ENCODE results near the gene TACC2. TPM values are rescaled to one million over a fixed set of nuclear protein-coding genes. Genes with fewer than 3 reads are reported as not detected.
A peak's percentile ranks its signal among the peaks of the same experiment; 100 is the strongest.

TACC2 gene
- total and polyA plus RNA-seq, 8 donors, result 29.0 to 102 (median 52.9) TPM

- Histone ChIP-seq H3K27me3 (no peaks in the 10 kb centered on the region), H3K36me3 (peaks cover 0 to 8% (median 0%) of the 10 kb centered on the region in 4 donors), H3K27ac (peak overlapping the region in 1 of 5 donors; percentile 34), H3K4me3 (no peak overlapping the region), H3K9me3 (no peaks in the 10 kb centered on the region), H3K4me1 (peaks cover 8 to 40% (median 24%) of the 10 kb centered on the region in 4 donors)
- 80 to 89% (median 86%) methylated on average over 6 of the region's 6 CpGs for WGBS, 5 donors
- no peak for DNase-seq
- intact Hi-C loops (cut with DNase I; ENCODE audit: low total_unique reads), result loop anchor here (10.0 kb wide), 1 partner anchor 78 kb away; the partner anchor contains the start of gene NSMCE4A
- TF ChIP-seq POLR2A (IDR thresholded peaks at IDR 0.05) (no peak), CTCF (IDR thresholded peaks at IDR 0.05) (no peak), POLR2AphosphoS5 (IDR thresholded peaks at IDR 0.05) (no peak), EP300 (IDR thresholded peaks at IDR 0.05) (no peak)
These were observed 63.7 kb downstream of the TACC2 start for GRCh38 chr10:122052701-122053100.

- WGBS, 5 donors, result 86 to 91% (median 87%) methylated on average over 8 of the region's 8 CpGs
- Histone ChIP-seq H3K27ac (peak overlapping the region in 2 of 5 donors; percentile 49 to 51), H3K4me1 (peaks cover 8 to 33% (median 24%) of the 10 kb centered on the region in 4 donors), H3K36me3 (peaks cover 0 to 8% (median 0%) of the 10 kb centered on the region in 4 donors), H3K9me3 (no peaks in the 10 kb centered on the region), H3K4me3 (no peak overlapping the region), H3K27me3 (no peaks in the 10 kb centered on the region)
- TF ChIP-seq EP300 (IDR thresholded peaks at IDR 0.05), result no peak
- TF ChIP-seq POLR2AphosphoS5 (IDR thresholded peaks at IDR 0.05), result no peak
- no peak for TF ChIP-seq POLR2A (IDR thresholded peaks at IDR 0.05)
- no peak for TF ChIP-seq CTCF (IDR thresholded peaks at IDR 0.05)
- intact Hi-C loops (cut with DNase I; ENCODE audit: low total_unique reads), result loop anchor here (10.0 kb wide), 1 partner anchor 79 kb away; the partner anchor contains the start of gene NSMCE4A
- DNase-seq, result no peak
These were observed 64.4 kb downstream of the TACC2 start for GRCh38 chr10:122053314-122053713.

- peak overlapping the region in 4 of 5 donors; percentile 33 to 51 (median 46) for H3K27ac ChIP-seq
- DNase-seq, result peak; percentile 54 to 82
- WGBS, 5 donors, result 50 to 56% (median 54%) methylated on average over 14 to 15 of the region's 15 CpGs
- no peaks in the 10 kb centered on the region for H3K9me3 ChIP-seq
- peaks cover 8 to 31% (median 24%) of the 10 kb centered on the region in 4 donors for H3K4me1 ChIP-seq
- H3K27me3 ChIP-seq, result no peaks in the 10 kb centered on the region
- TF ChIP-seq POLR2AphosphoS5 (IDR thresholded peaks at IDR 0.05), result no peak
- TF ChIP-seq CTCF (IDR thresholded peaks at IDR 0.05), result peak in 4 of 7 experiments; percentile 24 to 54 (median 46)
- TF ChIP-seq POLR2A (IDR thresholded peaks at IDR 0.05), result no peak
- H3K36me3 ChIP-seq, result peaks cover 0 to 8% (median 0%) of the 10 kb centered on the region in 4 donors
- no peak overlapping the region for H3K4me3 ChIP-seq
- intact Hi-C loops (cut with DNase I; ENCODE audit: low total_unique reads), result loop anchor here (10.0 kb wide), 1 partner anchor 80 kb away; the partner anchor contains the start of gene NSMCE4A
These were observed 65.4 kb downstream of the TACC2 start for GRCh38 chr10:122054048-122055025.

- no peak for TF ChIP-seq POLR2A (IDR thresholded peaks at IDR 0.05)
- TF ChIP-seq POLR2AphosphoS5 (IDR thresholded peaks at IDR 0.05), result no peak
- TF ChIP-seq CTCF (IDR thresholded peaks at IDR 0.05), result no peak
- TF ChIP-seq EP300 (IDR thresholded peaks at IDR 0.05), result no peak
- Histone ChIP-seq H3K27ac (peak overlapping the region in 2 of 5 donors; percentile 43 to 49), H3K36me3 (peaks cover 0 to 8% (median 0%) of the 10 kb centered on the region in 4 donors), H3K9me3 (no peaks in the 10 kb centered on the region), H3K4me1 (peaks cover 8 to 25% (median 22%) of the 10 kb centered on the region in 4 donors), H3K4me3 (no peak overlapping the region), H3K27me3 (no peaks in the 10 kb centered on the region)
- intact Hi-C loops (cut with DNase I; ENCODE audit: low total_unique reads), result loop anchor here (10.0 kb wide), 1 partner anchor 80 kb away; the partner anchor contains the start of gene NSMCE4A
- no peak for DNase-seq
- WGBS, 5 donors, result 91 to 93% (median 92%) methylated on average over 5 of the region's 5 CpGs
These were observed 66.3 kb downstream of the TACC2 start for GRCh38 chr10:122055252-122055651.
